NCI-H2107 treated with DMSO at 0.1 percent for 48 hours (cell line): ENCODE data around the gene INSM1.

Experiments
- DNase-seq: peaks from one replicate; lab custom pipeline; 2025; ENCODE audit not compliant: unreplicated experiment; lab: John Stamatoyannopoulos, UW

INSM1 gene

DNA sequence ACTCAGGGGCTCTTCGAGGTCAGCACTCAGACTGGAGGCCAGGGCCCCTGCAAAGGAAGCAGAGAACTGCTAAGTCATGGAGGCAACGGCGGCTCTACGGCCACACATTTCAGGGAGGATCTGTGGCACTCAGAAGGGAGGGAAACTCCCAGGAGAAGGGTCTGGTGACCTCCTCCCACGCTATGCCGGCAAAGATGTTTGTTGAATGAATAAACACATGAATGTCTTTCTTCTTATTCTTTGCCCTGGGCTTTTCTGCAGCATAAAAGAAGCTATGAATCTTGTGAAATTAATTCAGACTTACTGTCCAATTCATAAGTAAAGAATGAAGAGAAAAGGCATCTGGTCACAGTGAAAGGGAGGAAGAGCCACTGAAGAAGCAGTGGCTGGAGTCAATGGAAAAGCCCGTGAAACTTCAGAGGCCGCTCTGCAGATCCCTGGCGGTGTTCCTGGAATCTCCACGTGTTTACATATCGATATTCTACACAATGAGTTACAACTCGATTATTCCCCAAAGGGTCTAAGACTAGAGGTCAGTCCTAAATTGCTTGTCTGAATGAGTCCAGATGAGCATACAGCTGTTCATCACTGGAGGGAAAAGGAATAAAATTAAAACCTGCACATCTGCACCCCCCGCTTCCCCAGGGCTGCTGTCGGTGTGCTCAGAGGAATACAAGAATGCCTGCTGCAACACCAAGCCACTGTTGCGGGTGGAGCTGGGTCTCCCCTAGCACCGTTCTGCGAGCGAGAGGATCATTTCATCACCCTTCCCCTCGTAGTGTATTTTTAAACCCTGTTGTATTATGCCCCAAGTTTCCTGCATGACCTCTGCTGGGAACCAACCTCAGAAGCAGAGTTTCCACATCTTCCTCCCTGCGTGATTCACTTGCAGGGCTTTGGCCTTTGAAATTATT, 25.6 kb downstream of the INSM1 start:
- no peak for DNase-seq

DNA sequence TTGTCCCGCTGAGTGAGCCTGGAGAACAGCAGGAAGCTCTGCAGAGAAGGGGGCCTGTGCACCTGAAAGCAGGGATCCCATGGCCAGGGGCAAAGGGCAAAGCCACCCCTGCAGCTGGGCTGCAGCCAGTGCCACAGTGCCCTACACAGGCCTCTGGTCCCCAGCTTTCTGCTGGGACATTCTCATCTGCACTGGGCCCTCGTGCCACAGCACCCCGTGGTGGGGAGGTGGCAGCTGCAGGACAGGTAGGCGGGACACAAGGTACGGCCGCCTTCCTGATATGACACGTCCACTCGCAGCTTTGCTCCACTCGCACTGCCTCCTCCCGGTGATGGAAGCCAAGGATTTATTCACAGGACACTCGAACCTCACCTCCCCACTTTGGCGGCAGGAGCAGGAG, 27.2 kb downstream of the INSM1 start:
- DNase-seq: no peak

GRCh38 chr20:20395903-20396568, 28.1 kb downstream of the INSM1 start:
- DNase-seq: peak; percentile 66

- DNase-seq: peak; percentile 61
Measured at GRCh38 chr20:20396794-20397193, 28.9 kb downstream of the INSM1 start.

- DNase-seq: no peak
Measured at GRCh38 chr20:20398123-20398522, 30.2 kb downstream of the INSM1 start.

DNA sequence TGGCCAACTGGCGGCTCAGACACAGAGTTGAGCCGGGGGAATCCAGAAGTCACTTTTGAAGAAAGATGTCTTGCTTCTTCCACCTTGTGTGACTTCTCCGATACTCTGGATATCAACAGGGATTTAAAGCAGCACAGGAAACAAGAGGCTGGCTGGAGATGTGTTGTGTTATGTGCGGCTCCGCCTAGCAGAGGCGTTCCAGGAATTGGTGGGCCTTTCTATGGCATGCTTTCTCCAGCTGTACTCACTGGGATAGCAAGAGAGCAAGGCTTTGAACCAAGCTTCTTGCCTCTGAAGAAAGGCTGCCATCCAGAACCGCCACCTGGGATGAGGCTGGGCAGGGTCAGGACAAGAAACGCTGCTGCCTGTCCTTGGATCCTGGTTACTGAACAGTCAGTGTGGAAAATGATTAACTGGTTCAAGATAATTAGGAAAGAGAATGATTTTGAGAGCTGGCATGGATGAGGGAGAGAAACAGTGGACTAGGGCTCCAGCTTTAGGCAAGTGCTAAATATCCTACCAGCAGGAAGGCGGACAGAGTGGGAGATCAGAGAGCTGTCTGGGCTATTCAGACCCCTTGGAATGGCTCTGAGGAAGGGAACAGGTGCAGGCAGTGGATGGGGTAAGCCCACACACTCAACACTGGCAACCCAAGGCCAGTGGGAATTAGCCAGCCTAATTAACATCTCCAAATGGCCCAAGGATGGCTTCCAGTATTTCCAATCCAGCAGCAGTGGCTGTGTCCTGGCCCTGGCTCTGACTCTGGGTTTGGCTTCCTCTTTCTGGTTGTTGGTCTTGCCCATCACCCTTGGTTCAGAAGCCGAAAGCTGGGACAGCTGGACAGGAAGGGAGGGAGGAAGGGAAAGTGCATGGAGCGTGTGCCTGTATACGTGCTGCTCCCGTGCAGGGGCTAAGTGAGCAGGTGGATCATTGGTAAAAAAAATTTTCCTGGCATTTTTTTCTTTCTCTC, 31.9 kb downstream of the INSM1 start:
- no peak for DNase-seq

- no peak for DNase-seq
Measured at GRCh38 chr20:20401991-20402390, 34.1 kb downstream of the INSM1 start.

DNA sequence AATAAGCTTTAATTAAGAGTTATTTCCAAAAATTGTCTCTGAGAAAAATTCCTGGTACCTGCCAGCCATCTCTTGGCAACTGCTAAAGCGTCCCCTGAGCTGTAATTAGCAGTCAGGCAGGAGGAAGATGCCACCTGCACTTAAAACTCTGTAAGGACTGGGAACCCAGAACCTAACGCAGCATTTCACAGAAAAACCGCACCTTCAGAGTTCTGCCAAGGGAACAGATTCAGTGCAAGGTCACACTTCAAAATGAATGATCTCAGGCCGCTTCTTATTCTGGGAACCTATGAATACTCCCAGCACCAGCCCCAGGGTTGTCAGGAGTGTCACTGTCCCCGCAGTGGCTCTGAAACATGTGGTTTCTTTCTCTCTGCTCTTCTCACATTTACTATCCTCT, 36.7 kb downstream of the INSM1 start:
- DNase-seq: no peak

DNA sequence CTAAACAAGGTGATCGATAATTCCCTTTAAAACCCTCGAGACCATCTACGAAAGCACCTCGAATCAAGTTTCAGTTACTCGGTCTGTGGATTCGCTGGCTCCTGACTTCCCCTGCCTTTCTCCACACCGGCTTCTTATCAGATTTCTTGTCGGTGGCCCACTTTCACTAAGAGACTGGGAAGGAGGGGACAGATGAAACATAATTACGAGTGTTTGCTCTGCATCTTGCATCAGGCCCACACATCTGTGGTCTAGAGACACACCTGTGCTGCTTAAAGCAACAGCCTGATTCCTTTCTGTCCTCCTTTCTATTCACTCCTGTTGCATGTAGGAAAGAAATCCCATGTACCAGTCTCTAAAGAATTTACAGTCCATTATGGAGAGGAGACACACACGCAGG, 37.7 kb downstream of the INSM1 start:
- DNase-seq: peak; percentile 89

GRCh38 chr20:20406306-20406705, 38.4 kb downstream of the INSM1 start:
- no peak for DNase-seq

DNA sequence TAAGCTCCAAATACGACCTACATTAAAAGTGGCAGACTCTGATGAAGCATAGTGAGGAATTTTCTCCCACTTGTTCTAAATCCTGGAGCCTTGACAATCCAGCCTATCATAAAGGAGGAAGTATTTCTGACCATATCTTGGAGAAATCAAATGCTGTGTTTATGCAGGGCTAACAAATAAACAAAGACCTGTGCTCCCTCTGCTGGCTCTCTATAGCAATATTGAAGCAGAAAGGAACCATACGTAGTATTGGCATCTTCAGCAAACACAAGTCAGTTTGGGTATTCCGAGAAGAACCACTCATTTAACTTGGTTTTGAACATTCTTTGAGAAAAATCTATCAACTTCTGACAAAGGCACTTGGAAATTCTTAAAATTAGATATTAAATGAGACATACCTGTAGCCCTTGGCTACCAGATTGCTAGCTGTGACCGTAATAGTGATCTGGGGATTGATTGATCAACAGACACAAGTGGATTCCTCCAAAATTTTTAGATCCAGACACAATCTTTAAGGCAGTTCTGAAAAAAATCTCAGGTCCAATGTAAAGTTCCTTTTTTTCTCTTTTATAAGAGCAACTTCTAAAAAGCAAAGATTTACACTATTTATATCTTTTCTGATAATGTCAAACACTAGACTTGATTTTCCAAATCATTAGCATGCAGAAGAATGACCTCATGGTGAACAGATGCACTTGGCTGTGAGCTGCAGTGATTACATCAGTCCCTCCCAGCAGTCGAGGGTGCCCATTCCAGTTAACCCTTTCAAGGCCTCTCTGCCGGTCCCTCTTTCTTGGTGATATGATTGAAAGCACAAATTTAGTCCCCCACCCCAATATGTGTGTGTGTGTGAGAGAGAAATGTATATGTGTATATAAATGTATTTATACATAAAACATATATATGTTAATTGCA, 40.2 kb downstream of the INSM1 start:
- peak; percentile 75 for DNase-seq

- DNase-seq: no peak
Measured at GRCh38 chr20:20409331-20409730, 41.4 kb downstream of the INSM1 start.

- peak; percentile 78 for DNase-seq
Measured at GRCh38 chr20:20410678-20411077, 42.8 kb downstream of the INSM1 start.

GRCh38 chr20:20411402-20411801, 43.5 kb downstream of the INSM1 start:
- DNase-seq: peak; percentile 32

- peak; percentile 33 for DNase-seq
Measured at GRCh38 chr20:20411836-20412235, 43.9 kb downstream of the INSM1 start.

DNA sequence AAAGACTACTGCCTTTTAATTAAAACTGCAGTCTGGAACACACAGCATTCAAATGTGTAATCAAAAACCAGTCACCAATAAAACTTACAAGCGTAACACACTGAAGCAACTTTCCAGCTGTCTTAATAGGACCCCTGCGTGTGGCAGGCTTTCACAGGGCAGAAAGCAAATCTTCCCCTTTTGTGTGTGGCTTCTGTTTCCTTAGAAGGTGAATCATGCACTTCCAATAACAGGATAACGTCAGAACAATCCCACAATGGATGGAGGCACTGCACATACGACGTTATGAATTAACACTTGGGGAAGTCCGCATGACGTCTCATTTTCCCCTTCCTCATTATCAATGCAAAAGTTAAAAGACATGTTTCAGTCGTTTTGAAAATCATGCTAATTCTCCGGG, 44.8 kb downstream of the INSM1 start:
- DNase-seq: no peak

- no peak for DNase-seq
Measured at GRCh38 chr20:20413810-20414281, 45.9 kb downstream of the INSM1 start.

DNA sequence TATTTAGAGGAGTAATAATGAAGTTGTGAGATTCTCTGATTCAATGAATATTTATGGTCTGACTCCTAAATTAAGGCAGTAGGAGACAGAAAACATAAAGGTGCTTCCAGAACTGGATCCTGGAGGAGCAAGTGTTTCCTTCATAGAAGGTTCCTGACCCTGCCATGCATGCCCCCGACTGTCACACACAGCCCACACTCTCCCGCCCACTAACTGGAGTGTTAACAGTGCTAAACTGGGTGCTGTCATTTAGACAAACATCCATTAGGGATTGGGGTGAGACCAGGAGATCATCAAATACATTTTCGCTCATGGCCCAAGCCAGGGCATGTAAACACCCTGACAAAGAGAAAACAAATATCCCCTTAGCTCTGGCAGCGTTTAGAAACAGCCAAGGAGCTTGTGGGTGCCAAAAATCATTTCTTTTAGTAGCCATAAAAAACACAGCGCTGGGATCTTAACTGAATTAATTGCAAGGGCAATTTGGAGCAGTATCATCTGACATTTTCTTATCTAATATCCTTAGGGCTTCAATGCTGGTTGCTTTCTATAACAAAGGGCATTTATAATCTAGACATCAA, 46.8 kb downstream of the INSM1 start:
- no peak for DNase-seq

GRCh38 chr20:20415321-20415720, 47.4 kb downstream of the INSM1 start:
- no peak for DNase-seq
